ENCODE data around the gene EIF4E2.

Gene EIF4E2

GRCh38 chr2:232603283-232603682 lies 52.8 kb downstream of the EIF4E2 start:
- Histone ChIP-seq H2BK12ac (ENCODE audit: low read length in 2 of 2) (no peak overlapping the region), H2AFZ (ENCODE audit: low read depth, low read length) (no peak overlapping the region), H3K4me1 (ENCODE audit: control insufficient read depth, insufficient read depth, low read depth, low read length) (peaks cover 3% of the 10 kb centered on the region), H3K79me1 (replicated peaks; ENCODE audit: low read length, poor library complexity, severe bottlenecking) (no peaks in the 10 kb centered on the region), H3K36me3 (ENCODE audit: control insufficient read depth in 1 of 2, insufficient read depth in 2 of 2, low read depth in 1 of 2, low read length in 2 of 2) (no peaks in the 10 kb centered on the region), H3K14ac (ENCODE audit: low read length in 2 of 2) (no peak overlapping the region), H3K18ac (ENCODE audit: low read depth in 1 of 2, low read length in 2 of 2) (no peak overlapping the region), H3K27me3 (ENCODE audit: control insufficient read depth in 1 of 2, insufficient read depth in 1 of 2, low read length in 2 of 2) (no peaks in the 10 kb centered on the region), H2BK15ac (ENCODE audit: low read depth, poor library complexity, severe bottlenecking) (no peak overlapping the region), H3K4ac (ENCODE audit: low read depth in 1 of 2, low read length in 2 of 2) (no peak overlapping the region), H2AK5ac (ENCODE audit: low read length, severe bottlenecking) (no peak overlapping the region), H3K9ac (ENCODE audit: low read length) (no peak overlapping the region), H3K9me3 (ENCODE audit: control insufficient read depth, low read length) (no peaks in the 10 kb centered on the region), H3K27ac (ENCODE audit: low read length, poor library complexity, severe bottlenecking) (no peak overlapping the region), H4K91ac (ENCODE audit: low read length) (no peak overlapping the region), H3K23ac (ENCODE audit: low read length in 2 of 2) (no peak overlapping the region), H2BK5ac (ENCODE audit: low read depth, low read length, poor library complexity, severe bottlenecking) (no peak overlapping the region), H3K4me3 (ENCODE audit: insufficient read depth in 1 of 2, low read depth in 1 of 2, low read length in 2 of 2) (no peak overlapping the region), H3K4me2 (ENCODE audit: low read length, poor library complexity, severe bottlenecking) (no peak overlapping the region), H2BK120ac (ENCODE audit: low read depth, low read length) (no peak overlapping the region), H4K8ac (ENCODE audit: low read length) (no peak overlapping the region)
- WGBS = no CpG with 5 or more reads among the region's 3 CpGs
- DNase-seq = no peak

DNA sequence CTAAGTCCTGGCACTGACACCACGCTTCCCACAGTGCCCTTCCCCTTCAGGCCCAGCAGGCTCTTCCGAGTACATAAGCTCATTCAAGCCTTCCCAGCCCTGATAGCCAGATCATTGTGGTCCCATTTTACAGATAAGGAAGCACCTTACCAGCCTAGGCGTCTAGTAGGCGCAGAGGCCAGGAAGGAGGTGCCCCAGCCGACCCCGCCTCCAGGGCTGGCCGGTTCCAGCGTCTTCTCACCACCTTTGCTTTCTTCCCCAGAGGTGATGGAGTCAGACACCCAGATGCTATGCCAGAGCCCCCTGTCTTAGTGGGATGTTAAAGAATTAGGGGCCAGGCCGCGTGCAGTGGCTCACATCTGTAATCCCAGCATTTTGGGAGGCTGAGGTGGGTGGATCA lies 54.0 kb downstream of the EIF4E2 start:
- no peak overlapping the region for H3K4me3 ChIP-seq (ENCODE audit: insufficient read depth in 1 of 2, low read depth in 1 of 2, low read length in 2 of 2)
- DNase-seq = no peak
- no peak overlapping the region for H4K8ac ChIP-seq (ENCODE audit: low read length)
- no peak overlapping the region for H2AFZ ChIP-seq (ENCODE audit: low read depth, low read length)
- no peaks in the 10 kb centered on the region for H3K9me3 ChIP-seq (ENCODE audit: control insufficient read depth, low read length)
- no peak overlapping the region for H4K91ac ChIP-seq (ENCODE audit: low read length)
- H3K27me3 ChIP-seq (ENCODE audit: control insufficient read depth in 1 of 2, insufficient read depth in 1 of 2, low read length in 2 of 2) = no peaks in the 10 kb centered on the region
- WGBS = 90% methylated on average over 10 of the region's 10 CpGs
- H3K27ac ChIP-seq (ENCODE audit: low read length, poor library complexity, severe bottlenecking) = no peak overlapping the region
- H2BK5ac ChIP-seq (ENCODE audit: low read depth, low read length, poor library complexity, severe bottlenecking) = no peak overlapping the region
- no peak overlapping the region for H3K9ac ChIP-seq (ENCODE audit: low read length)
- no peak overlapping the region for H2AK5ac ChIP-seq (ENCODE audit: low read length, severe bottlenecking)
- H3K36me3 ChIP-seq (ENCODE audit: control insufficient read depth in 1 of 2, insufficient read depth in 2 of 2, low read depth in 1 of 2, low read length in 2 of 2) = no peaks in the 10 kb centered on the region
- no peak overlapping the region for H3K4ac ChIP-seq (ENCODE audit: low read depth in 1 of 2, low read length in 2 of 2)
- H3K4me2 ChIP-seq (ENCODE audit: low read length, poor library complexity, severe bottlenecking) = no peak overlapping the region
- H3K79me1 ChIP-seq (replicated peaks; ENCODE audit: low read length, poor library complexity, severe bottlenecking) = no peaks in the 10 kb centered on the region
- no peak overlapping the region for H3K18ac ChIP-seq (ENCODE audit: low read depth in 1 of 2, low read length in 2 of 2)
- no peak overlapping the region for H2BK15ac ChIP-seq (ENCODE audit: low read depth, poor library complexity, severe bottlenecking)
- peaks cover 3% of the 10 kb centered on the region for H3K4me1 ChIP-seq (ENCODE audit: control insufficient read depth, insufficient read depth, low read depth, low read length)
- no peak overlapping the region for H3K23ac ChIP-seq (ENCODE audit: low read length in 2 of 2)
- H3K14ac ChIP-seq (ENCODE audit: low read length in 2 of 2) = no peak overlapping the region
- H2BK120ac ChIP-seq (ENCODE audit: low read depth, low read length) = no peak overlapping the region
- H2BK12ac ChIP-seq (ENCODE audit: low read length in 2 of 2) = no peak overlapping the region

DNA sequence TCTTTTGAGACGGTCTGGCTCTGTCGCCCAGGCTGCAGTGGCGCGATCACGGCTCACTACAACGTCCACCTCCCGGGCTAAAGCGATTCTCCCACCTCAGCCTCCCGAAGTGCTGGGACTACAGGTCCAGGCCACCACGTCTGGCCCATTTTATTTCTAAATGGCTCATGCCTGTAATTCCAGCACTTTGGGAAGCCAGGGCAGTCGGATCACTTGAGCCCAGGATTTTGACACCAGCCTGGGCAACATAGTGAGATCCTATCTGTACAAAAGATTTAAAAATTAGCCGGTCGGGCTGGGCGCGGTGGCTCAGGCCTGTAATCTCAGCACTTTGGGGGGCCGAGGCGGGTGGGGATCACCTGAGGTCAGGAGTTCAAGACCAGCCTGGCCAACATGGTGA lies 56.5 kb downstream of the EIF4E2 start:
- H3K23ac ChIP-seq (ENCODE audit: low read length in 2 of 2) = no peak overlapping the region
- no peak overlapping the region for H3K9ac ChIP-seq (ENCODE audit: low read length)
- H3K27me3 ChIP-seq (ENCODE audit: control insufficient read depth in 1 of 2, insufficient read depth in 1 of 2, low read length in 2 of 2) = no peaks in the 10 kb centered on the region
- H2BK5ac ChIP-seq (ENCODE audit: low read depth, low read length, poor library complexity, severe bottlenecking) = no peak overlapping the region
- 90% methylated on average over 17 of the region's 17 CpGs for WGBS
- H2BK12ac ChIP-seq (ENCODE audit: low read length in 2 of 2) = no peak overlapping the region
- no peak overlapping the region for H3K4me3 ChIP-seq (ENCODE audit: insufficient read depth in 1 of 2, low read depth in 1 of 2, low read length in 2 of 2)
- H3K4me1 ChIP-seq (ENCODE audit: control insufficient read depth, insufficient read depth, low read depth, low read length) = peaks cover 11% of the 10 kb centered on the region
- H3K14ac ChIP-seq (ENCODE audit: low read length in 2 of 2) = no peak overlapping the region
- H2AK5ac ChIP-seq (ENCODE audit: low read length, severe bottlenecking) = no peak overlapping the region
- H2BK120ac ChIP-seq (ENCODE audit: low read depth, low read length) = no peak overlapping the region
- no peaks in the 10 kb centered on the region for H3K9me3 ChIP-seq (ENCODE audit: control insufficient read depth, low read length)
- H4K91ac ChIP-seq (ENCODE audit: low read length) = no peak overlapping the region
- H2BK15ac ChIP-seq (ENCODE audit: low read depth, poor library complexity, severe bottlenecking) = no peak overlapping the region
- H3K27ac ChIP-seq (ENCODE audit: low read length, poor library complexity, severe bottlenecking) = no peak overlapping the region
- no peak for DNase-seq
- no peak overlapping the region for H3K4me2 ChIP-seq (ENCODE audit: low read length, poor library complexity, severe bottlenecking)
- H3K18ac ChIP-seq (ENCODE audit: low read depth in 1 of 2, low read length in 2 of 2) = no peak overlapping the region
- no peaks in the 10 kb centered on the region for H3K36me3 ChIP-seq (ENCODE audit: control insufficient read depth in 1 of 2, insufficient read depth in 2 of 2, low read depth in 1 of 2, low read length in 2 of 2)
- H2AFZ ChIP-seq (ENCODE audit: low read depth, low read length) = no peak overlapping the region
- no peak overlapping the region for H3K4ac ChIP-seq (ENCODE audit: low read depth in 1 of 2, low read length in 2 of 2)
- H4K8ac ChIP-seq (ENCODE audit: low read length) = no peak overlapping the region
- H3K79me1 ChIP-seq (replicated peaks; ENCODE audit: low read length, poor library complexity, severe bottlenecking) = no peaks in the 10 kb centered on the region

DNA sequence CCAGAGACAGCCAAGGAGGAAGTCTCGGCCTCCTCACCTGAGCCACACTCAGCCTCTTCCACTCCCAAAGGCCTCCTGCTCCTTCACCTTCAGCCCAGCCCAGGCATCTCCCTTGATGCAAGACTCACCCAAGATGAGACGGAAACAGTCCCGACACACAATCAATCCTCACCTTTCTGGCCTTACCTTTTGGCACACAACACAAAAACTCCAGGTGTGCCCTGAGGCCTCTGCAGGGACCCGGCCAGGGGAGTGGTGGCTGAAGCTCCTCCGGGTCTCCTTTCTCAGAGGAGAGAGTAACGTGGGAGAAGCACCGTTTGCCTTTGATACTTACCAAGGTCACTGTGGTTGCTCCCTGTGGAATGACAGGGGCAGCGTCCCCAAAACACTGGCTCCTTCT lies 59.1 kb downstream of the EIF4E2 start:
- H4K91ac ChIP-seq (ENCODE audit: low read length) = no peak overlapping the region
- no peak overlapping the region for H3K14ac ChIP-seq (ENCODE audit: low read length in 2 of 2)
- no peak overlapping the region for H2BK5ac ChIP-seq (ENCODE audit: low read depth, low read length, poor library complexity, severe bottlenecking)
- H3K27me3 ChIP-seq (ENCODE audit: control insufficient read depth in 1 of 2, insufficient read depth in 1 of 2, low read length in 2 of 2) = no peaks in the 10 kb centered on the region
- H3K18ac ChIP-seq (ENCODE audit: low read depth in 1 of 2, low read length in 2 of 2) = no peak overlapping the region
- H4K8ac ChIP-seq (ENCODE audit: low read length) = no peak overlapping the region
- H3K9me3 ChIP-seq (ENCODE audit: control insufficient read depth, low read length) = no peaks in the 10 kb centered on the region
- no peak overlapping the region for H2AFZ ChIP-seq (ENCODE audit: low read depth, low read length)
- H3K79me1 ChIP-seq (replicated peaks; ENCODE audit: low read length, poor library complexity, severe bottlenecking) = no peaks in the 10 kb centered on the region
- 92% methylated on average over 7 of the region's 8 CpGs for WGBS
- peak overlapping the region; percentile 35 for H2AK5ac ChIP-seq (ENCODE audit: low read length, severe bottlenecking)
- H2BK12ac ChIP-seq (ENCODE audit: low read length in 2 of 2) = no peak overlapping the region
- H3K4me3 ChIP-seq (ENCODE audit: insufficient read depth in 1 of 2, low read depth in 1 of 2, low read length in 2 of 2) = no peak overlapping the region
- H3K4me1 ChIP-seq (ENCODE audit: control insufficient read depth, insufficient read depth, low read depth, low read length) = peaks cover 11% of the 10 kb centered on the region
- H2BK15ac ChIP-seq (ENCODE audit: low read depth, poor library complexity, severe bottlenecking) = no peak overlapping the region
- H3K23ac ChIP-seq (ENCODE audit: low read length in 2 of 2) = no peak overlapping the region
- no peak overlapping the region for H3K27ac ChIP-seq (ENCODE audit: low read length, poor library complexity, severe bottlenecking)
- no peak overlapping the region for H3K4me2 ChIP-seq (ENCODE audit: low read length, poor library complexity, severe bottlenecking)
- DNase-seq = no peak
- no peak overlapping the region for H3K4ac ChIP-seq (ENCODE audit: low read depth in 1 of 2, low read length in 2 of 2)
- H3K9ac ChIP-seq (ENCODE audit: low read length) = no peak overlapping the region
- no peak overlapping the region for H2BK120ac ChIP-seq (ENCODE audit: low read depth, low read length)
- no peaks in the 10 kb centered on the region for H3K36me3 ChIP-seq (ENCODE audit: control insufficient read depth in 1 of 2, insufficient read depth in 2 of 2, low read depth in 1 of 2, low read length in 2 of 2)

Measured in mesenchymal stem cell (in vitro differentiated cells and primary cell).